K562 (cell line): ENCODE results near the gene DCST1. TPM values are rescaled to one million over a fixed set of nuclear protein-coding genes. Genes with fewer than 3 reads are reported as not detected.

Experiments used
- BRCA1 ChIP-seq, 2 experiments: fragments of 450-650 bp in 1 of 2; sonication (generic) in 1 of 2; formaldehyde crosslinking in 1 of 2; IDR thresholded peaks; 2 replicates each; pipeline versions ENCODE4 v1.5.0 to v1.6.1; 2017 to 2020; ENCODE audit warnings: mild to moderate bottlenecking in 1 of 2, missing genetic modification reagents in 1 of 2
- CBX2 ChIP-seq: fragments of 200-600 bp; sonication (generic); IDR thresholded peaks from one replicate; pipeline ENCODE4 v1.6.1; 2012; ENCODE audit warnings: mild to moderate bottlenecking, low read length, inconsistent platforms; ENCODE audit not compliant: insufficient read depth, poor library complexity, severe bottlenecking
- CBX5 ChIP-seq: IDR thresholded peaks from 2 replicates; pipeline ENCODE4 v1.6.1; 2014; ENCODE audit warnings: low read depth, borderline replicate concordance
- CHD4 ChIP-seq: fragments of 200-600 bp; sonication (generic); IDR thresholded peaks from 3 replicates; pipeline ENCODE4 v1.6.1; 2012; ENCODE audit warnings: low read depth, mild to moderate bottlenecking, mixed read lengths, low read length, inconsistent platforms; ENCODE audit not compliant: insufficient read depth, insufficient replicate concordance, poor library complexity, severe bottlenecking
- CTBP1 ChIP-seq: fragments of 450-650 bp; IDR thresholded peaks from 2 replicates; pipeline ENCODE4 v1.6.1; 2016; ENCODE audit warnings: borderline replicate concordance
- FOXA3 ChIP-seq, 2 experiments: fragments of 450-650 bp in 1 of 2; sonication (generic) in 1 of 2; formaldehyde crosslinking; IDR thresholded peaks in 1 of 2; conservative IDR thresholded peaks in 1 of 2; 2 replicates each; pipeline versions ENCODE4 v1.4.0 to v1.8.0; 2020 to 2022; ENCODE audit warnings: mild to moderate bottlenecking in 2 of 2, missing genetic modification reagents in 1 of 2
- MECOM ChIP-seq: fragments of 250-450 bp; sonication (Bioruptor Pico); IDR thresholded peaks from 2 replicates; pipeline ENCODE4 v1.8.0; 2022; ENCODE audit warnings: inconsistent platforms
- MXI1 ChIP-seq: IDR thresholded peaks from 2 replicates; pipeline ENCODE4 v1.6.1; 2011; ENCODE audit warnings: low read depth, mild to moderate bottlenecking, improper control_type of control experiment, low read length
- POLR2AphosphoS5 ChIP-seq: IDR thresholded peaks from 2 replicates; pipeline ENCODE4 v1.6.1; 2011; ENCODE audit warnings: mild to moderate bottlenecking, low read depth, low read length, moderate library complexity; ENCODE audit not compliant: control insufficient read depth, insufficient read depth
- POU5F1 ChIP-seq: fragments of 150-350 bp; IDR thresholded peaks from 2 replicates; pipeline ENCODE4 v1.6.1; 2014; ENCODE audit warnings: borderline replicate concordance, low read length, low read depth, mild to moderate bottlenecking; ENCODE audit not compliant: partially characterized antibody
- RBM22 ChIP-seq: fragments of 200-400 bp; formaldehyde crosslinking; IDR thresholded peaks from 2 replicates; pipeline ENCODE4 v1.6.1; 2018; ENCODE audit warnings: low read length, low read depth; ENCODE audit not compliant: poor library complexity, severe bottlenecking
- TARDBP ChIP-seq: fragments of 450-650 bp; IDR thresholded peaks from 2 replicates; pipeline ENCODE4 v1.6.1; 2016
- TCF7L2 ChIP-seq: fragments of 150-350 bp; IDR thresholded peaks from 2 replicates; pipeline ENCODE4 v1.6.1; 2016; ENCODE audit warnings: low read depth, mild to moderate bottlenecking, low read length, moderate library complexity
- ZNF232 ChIP-seq: sonication (generic); formaldehyde crosslinking; IDR thresholded peaks from 2 replicates; pipeline ENCODE4 v1.8.0; 2022; ENCODE audit warnings: mild to moderate bottlenecking, missing genetic modification reagents
- ZNF507 ChIP-seq: conservative IDR thresholded peaks from 2 replicates; pipeline ENCODE4 v1.6.1; 2017; ENCODE audit warnings: missing genetic modification characterization, missing compliant biosample characterization
- ZNF551 ChIP-seq: fragments of 250-450 bp; sonication (Bioruptor Pico); IDR thresholded peaks from 2 replicates; pipeline ENCODE4 v1.5.0; 2021; ENCODE audit warnings: mild to moderate bottlenecking, moderate library complexity
- ZNF589 ChIP-seq: fragments of 200-800 bp; sonication (Bioruptor generic); IDR thresholded peaks from 2 replicates; pipeline ENCODE4 v1.6.1; 2016; ENCODE audit warnings: low read depth, missing genetic modification characterization, missing compliant biosample characterization
- polyA plus RNA-seq, 8 experiments: library from polyadenylated mRNA; depleted of rRNA in 4 of 8; stranded (reverse) in 5 of 8; unstranded in 3 of 8; fragments of >200 nt; fragmentation: Nextera tagmentation in 2 of 8; fragmentation: Illumina TruSeq in 1 of 8; extraction: Ambion mirVana in 2 of 8; extraction: Trizol in 1 of 8; gene quantifications; 2 replicates each; pipeline versions ENCODE4 v1.2.1 to v1.2.3, GENCODE V29; 2011 to 2014; ENCODE audit warnings: inconsistent platforms in 1 of 8, missing spikeins in 1 of 8
- total RNA-seq, 7 experiments: library from RNA; depleted of rRNA in 6 of 7; stranded (reverse); fragments of >200 nt in 6 of 7; fragmentation: Illumina TruSeq in 2 of 7; extraction: Trizol in 2 of 7; gene quantifications; 2 replicates each; pipeline versions ENCODE4 v1.2.1 to v1.2.3, GENCODE V29; 2011 to 2021; ENCODE audit warnings: low replicate concordance in 1 of 7
- TF ChIP-seq, protein P1 (sequence below): IDR thresholded peaks from 2 replicates; pipeline ENCODE4 v1.6.1; 2011; ENCODE audit not compliant: insufficient read length; ENCODE audit errors: extremely low read depth
- TF ChIP-seq, protein P2 (sequence below): sonication (generic); formaldehyde crosslinking; IDR thresholded peaks from 2 replicates; pipeline ENCODE4 v1.8.1; 2023; ENCODE audit warnings: mild to moderate bottlenecking, missing genetic modification reagents
- TF ChIP-seq, protein P3 (sequence below): fragments of 150-350 bp; conservative IDR thresholded peaks from 2 replicates; pipeline ENCODE4 v1.6.1; 2014; ENCODE audit warnings: low read length
- TF ChIP-seq, protein P4 (sequence below): fragments of 250-450 bp; sonication (Bioruptor Pico); IDR thresholded peaks from 2 replicates; pipeline ENCODE4 v1.8.0; 2021; ENCODE audit warnings: moderate library complexity, mild to moderate bottlenecking, inconsistent platforms

The DCST1 gene
- total and polyA plus RNA-seq, 9 of the 15 experiments (the other 6 are each of a cell fraction or from before 2014, with no cell fraction given), result not detected

DNA sequence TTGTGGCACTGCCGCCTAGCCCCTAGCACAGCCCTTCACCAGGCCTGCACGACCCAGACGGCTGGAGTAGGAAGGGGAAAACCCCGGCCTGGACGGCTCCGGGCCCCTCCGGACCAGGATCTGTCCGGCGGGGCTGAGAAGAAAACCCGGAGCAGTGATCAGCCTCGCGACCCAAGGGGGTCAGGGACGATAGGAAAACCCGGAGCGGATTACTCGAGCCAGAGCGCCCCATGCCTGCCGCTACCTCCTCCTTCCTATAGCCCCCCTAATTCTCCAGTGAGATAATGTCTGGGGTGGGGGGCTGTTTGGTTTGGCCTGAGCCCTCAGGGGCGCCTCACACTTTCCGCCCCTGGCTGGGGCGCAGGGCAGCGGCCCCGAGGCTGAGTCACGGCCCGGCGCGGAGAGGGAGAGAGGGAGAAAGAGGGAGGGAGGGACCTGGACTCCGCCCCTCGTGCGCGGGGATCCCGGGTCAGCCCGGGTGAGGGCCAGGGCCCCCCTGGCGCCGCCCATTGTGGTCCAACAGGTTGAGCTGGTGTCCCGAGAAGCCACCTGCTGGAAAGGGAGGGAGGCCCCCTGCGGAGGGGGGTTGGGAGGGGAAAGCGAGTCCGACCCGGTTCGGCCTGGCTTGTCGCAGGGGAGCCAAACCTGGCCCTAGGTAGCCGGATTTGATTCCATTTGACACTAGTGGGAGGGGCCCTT lies 32.7 kb upstream of the DCST1 start (continued):
- TF ChIP-seq MXI1 (peak; percentile 50), TCF7L2 (no peak), POU5F1 (no peak), ZNF232 (no peak), BRCA1 (IDR thresholded peaks at IDR 0.05) (no peak), BRCA1 (CRISPR knock-in tag; IDR thresholded peaks at IDR 0.05) (no peak), TARDBP (peak; percentile 88), CBX5 (no peak), CHD4 (no peak), ZNF551 (CRISPR knock-in tag) (no peak), ZNF507 (no peak), CBX2 (no peak), ZNF589 (CRISPR knock-in tag) (no peak), FOXA3 (CRISPR knock-in tag; conservative IDR thresholded peaks at IDR 0.05 in 1 of 2, IDR thresholded peaks at IDR 0.05 in 1 of 2) (no peak), CTBP1 (peak; percentile 90), RBM22 (peak; percentile 82), POLR2AphosphoS5 (peak; percentile 65), MECOM (CRISPR knock-in tag) (no peak)
- TF ChIP-seq, protein P1, sequence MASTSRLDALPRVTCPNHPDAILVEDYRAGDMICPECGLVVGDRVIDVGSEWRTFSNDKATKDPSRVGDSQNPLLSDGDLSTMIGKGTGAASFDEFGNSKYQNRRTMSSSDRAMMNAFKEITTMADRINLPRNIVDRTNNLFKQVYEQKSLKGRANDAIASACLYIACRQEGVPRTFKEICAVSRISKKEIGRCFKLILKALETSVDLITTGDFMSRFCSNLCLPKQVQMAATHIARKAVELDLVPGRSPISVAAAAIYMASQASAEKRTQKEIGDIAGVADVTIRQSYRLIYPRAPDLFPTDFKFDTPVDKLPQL, result no peak
- TF ChIP-seq, protein P2, sequence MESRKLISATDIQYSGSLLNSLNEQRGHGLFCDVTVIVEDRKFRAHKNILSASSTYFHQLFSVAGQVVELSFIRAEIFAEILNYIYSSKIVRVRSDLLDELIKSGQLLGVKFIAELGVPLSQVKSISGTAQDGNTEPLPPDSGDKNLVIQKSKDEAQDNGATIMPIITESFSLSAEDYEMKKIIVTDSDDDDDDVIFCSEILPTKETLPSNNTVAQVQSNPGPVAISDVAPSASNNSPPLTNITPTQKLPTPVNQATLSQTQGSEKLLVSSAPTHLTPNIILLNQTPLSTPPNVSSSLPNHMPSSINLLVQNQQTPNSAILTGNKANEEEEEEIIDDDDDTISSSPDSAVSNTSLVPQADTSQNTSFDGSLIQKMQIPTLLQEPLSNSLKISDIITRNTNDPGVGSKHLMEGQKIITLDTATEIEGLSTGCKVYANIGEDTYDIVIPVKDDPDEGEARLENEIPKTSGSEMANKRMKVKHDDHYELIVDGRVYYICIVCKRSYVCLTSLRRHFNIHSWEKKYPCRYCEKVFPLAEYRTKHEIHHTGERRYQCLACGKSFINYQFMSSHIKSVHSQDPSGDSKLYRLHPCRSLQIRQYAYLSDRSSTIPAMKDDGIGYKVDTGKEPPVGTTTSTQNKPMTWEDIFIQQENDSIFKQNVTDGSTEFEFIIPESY (CRISPR knock-in tag), result peak; percentile 59; the same call in 1 of the 2 replicates
- TF ChIP-seq, protein P3, sequence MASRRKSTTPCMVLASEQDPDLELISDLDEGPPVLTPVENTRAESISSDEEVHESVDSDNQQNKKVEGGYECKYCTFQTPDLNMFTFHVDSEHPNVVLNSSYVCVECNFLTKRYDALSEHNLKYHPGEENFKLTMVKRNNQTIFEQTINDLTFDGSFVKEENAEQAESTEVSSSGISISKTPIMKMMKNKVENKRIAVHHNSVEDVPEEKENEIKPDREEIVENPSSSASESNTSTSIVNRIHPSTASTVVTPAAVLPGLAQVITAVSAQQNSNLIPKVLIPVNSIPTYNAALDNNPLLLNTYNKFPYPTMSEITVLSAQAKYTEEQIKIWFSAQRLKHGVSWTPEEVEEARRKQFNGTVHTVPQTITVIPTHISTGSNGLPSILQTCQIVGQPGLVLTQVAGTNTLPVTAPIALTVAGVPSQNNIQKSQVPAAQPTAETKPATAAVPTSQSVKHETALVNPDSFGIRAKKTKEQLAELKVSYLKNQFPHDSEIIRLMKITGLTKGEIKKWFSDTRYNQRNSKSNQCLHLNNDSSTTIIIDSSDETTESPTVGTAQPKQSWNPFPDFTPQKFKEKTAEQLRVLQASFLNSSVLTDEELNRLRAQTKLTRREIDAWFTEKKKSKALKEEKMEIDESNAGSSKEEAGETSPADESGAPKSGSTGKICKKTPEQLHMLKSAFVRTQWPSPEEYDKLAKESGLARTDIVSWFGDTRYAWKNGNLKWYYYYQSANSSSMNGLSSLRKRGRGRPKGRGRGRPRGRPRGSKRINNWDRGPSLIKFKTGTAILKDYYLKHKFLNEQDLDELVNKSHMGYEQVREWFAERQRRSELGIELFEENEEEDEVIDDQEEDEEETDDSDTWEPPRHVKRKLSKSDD, result 0 out of 2 replicates have a peak, but pooled peaks have one; percentile 13
- TF ChIP-seq, protein P4, sequence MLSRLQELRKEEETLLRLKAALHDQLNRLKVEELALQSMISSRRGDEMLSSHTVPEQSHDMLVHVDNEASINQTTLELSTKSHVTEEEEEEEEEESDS (CRISPR knock-in tag), result no peak
